NCI-H1694 treated with DMSO at 0.1 percent for 48 hours (cell line): ENCODE measurements around the gene CNTRL.
A peak's percentile ranks its signal among the peaks of the same experiment; 100 is the strongest.
"Not testable (repeated sequence)": the region's sequence is repeated elsewhere in the genome, so short reads cannot be mapped to it uniquely, and the experiment has no call there.

Experiments used
- DNase-seq: peaks from one replicate; lab custom pipeline; 2025; lab: John Stamatoyannopoulos, UW

CNTRL gene, protein sequence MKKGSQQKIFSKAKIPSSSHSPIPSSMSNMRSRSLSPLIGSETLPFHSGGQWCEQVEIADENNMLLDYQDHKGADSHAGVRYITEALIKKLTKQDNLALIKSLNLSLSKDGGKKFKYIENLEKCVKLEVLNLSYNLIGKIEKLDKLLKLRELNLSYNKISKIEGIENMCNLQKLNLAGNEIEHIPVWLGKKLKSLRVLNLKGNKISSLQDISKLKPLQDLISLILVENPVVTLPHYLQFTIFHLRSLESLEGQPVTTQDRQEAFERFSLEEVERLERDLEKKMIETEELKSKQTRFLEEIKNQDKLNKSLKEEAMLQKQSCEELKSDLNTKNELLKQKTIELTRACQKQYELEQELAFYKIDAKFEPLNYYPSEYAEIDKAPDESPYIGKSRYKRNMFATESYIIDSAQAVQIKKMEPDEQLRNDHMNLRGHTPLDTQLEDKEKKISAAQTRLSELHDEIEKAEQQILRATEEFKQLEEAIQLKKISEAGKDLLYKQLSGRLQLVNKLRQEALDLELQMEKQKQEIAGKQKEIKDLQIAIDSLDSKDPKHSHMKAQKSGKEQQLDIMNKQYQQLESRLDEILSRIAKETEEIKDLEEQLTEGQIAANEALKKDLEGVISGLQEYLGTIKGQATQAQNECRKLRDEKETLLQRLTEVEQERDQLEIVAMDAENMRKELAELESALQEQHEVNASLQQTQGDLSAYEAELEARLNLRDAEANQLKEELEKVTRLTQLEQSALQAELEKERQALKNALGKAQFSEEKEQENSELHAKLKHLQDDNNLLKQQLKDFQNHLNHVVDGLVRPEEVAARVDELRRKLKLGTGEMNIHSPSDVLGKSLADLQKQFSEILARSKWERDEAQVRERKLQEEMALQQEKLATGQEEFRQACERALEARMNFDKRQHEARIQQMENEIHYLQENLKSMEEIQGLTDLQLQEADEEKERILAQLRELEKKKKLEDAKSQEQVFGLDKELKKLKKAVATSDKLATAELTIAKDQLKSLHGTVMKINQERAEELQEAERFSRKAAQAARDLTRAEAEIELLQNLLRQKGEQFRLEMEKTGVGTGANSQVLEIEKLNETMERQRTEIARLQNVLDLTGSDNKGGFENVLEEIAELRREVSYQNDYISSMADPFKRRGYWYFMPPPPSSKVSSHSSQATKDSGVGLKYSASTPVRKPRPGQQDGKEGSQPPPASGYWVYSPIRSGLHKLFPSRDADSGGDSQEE (N-terminal part only)

DNA sequence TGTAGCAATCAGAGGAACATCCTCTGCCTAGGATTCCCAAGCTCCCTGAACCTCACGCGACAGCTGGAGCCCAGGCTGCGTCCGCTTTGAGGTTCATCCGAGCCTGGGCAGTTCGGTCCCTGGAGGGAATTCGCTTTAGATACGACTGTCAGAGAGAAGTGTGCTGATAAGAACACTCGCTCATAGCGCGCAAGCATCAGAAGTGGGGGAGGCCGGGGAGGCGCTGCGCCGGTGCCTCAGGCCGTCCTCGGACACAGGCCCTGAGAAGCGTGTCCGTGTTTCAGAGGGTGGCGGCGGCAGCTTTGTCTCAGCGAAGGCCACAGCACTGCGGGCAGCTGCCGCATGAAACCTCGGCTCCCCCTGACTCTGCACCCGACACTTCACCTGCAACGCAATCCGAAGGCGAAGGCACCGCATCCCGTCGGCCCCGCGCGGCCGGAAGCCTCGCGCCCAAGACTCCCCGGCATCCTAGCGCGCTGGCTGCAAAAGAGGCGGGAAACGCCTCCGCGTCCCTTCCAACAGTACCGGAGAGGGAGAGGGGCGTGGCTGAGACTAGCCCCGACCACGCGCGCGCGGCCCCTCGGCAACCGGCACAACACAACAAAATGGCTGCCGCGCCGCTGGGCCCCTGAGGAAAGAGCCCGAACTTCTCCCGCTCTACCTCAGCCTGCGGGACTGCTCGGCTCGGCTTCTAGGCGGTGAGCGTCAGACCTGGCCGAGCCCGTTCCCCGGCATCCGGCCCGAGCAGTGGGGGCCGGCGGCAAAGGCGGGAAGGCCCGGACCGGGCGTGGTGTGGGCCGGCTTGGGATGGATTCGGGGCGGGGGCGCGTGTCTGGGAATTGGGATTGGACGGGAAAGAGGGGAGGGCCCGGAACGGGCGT, at the start of gene CNTRL:
TSS of gene CNTRL (plus strand) at position 586 of the 881 bp plus-strand sequence. CDS start 13,372 bp downstream, outside the sequence.
- DNase-seq, result peak; percentile 71

DNA sequence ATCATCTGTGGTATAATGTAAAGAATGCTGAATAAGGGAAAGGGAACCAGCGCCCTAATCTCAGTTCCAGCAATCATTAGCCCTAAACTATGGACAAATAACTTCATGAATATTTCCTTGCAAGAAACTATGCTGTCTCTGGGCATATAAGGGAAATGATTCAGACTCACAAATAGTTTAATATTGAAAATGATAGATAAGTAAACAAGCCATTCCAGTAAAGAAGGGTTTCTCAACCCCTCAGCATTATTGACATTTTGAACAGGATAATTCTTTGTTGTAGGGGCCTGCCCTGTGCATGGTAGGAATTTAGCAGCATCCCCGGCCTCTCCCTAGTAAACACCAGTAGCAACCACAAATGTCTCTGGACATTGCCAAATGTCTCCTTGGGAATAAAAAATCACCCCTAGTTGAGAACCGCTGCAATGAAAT, 48.5 kb upstream of the CNTRL start:
- no peak for DNase-seq

DNA sequence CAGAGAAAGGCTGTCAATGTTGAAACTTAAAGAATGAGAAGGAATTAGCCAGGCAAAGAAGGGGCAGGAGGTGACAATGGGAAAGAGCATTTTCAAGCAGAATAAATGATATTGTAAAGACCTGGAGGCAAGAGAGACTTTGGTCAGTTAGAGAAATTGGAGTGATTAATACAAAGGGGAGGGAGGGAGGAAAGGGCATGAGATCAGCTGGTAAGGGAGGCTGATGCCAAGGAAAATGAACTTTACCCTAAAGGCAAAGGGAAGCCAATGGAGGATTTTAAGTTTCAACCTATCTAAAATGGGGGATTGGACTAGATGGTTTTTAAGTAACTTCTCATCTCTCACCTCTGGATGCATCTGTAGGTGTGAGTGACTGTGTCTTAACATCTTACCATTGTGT, 48.0 kb upstream of the CNTRL start:
- DNase-seq, result no peak

DNA sequence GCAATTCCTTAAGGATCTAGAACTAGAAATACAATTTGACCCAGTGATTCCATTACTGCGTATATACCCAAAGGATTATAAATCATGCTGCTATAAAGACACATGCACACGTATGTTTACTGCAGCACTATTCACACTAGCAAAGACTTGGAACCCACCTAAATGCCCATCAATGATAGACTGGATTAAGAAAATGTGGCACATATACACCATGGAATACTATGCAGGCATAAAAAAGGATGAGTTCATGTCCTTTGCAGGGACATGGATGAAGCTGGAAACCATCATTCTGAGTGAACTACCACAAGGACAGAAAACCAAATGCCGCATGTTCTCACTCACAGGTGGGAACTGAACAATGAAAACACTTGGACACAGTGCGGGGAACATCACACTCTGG, 46.5 kb upstream of the CNTRL start:
- DNase-seq, result not testable (repeated sequence)

DNA sequence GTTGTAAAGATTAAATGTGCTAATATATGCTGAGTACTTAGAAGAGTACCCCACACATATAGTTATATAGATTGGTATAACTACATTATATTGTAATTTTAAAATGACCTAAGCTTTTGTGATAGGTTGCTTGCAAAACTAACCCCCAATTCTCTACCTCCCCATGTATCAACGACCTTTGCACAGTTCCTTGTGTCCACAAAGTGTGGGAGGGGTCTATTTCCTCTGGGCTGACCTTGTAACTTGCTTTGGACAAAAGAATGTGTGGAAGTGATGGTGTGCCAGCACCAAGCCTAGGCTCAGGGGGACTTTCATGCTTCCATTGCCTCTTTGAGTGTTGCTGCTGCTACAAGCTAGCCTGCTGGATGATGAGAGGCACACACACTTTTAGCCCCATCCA, 45.3 kb upstream of the CNTRL start:
- no peak for DNase-seq

DNA sequence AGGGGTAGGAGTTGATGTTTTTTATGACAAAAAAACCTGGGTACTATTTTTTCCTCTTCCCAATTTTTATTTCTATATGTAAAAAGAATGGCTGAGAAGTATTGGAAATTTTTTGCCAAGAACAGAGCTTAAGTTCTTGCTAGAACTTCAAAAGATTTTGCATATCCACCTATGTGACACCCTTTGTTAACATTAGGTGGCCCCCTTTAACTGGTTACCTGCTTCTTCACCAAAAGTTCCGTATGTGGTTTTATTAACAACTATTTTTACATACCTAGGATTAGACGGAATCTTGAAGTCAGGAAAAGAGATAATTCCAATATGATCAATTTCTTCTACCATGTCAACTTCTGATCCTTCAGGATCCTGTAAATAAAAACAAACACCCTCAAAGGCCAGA, 40.2 kb upstream of the CNTRL start:
- no peak for DNase-seq

DNA sequence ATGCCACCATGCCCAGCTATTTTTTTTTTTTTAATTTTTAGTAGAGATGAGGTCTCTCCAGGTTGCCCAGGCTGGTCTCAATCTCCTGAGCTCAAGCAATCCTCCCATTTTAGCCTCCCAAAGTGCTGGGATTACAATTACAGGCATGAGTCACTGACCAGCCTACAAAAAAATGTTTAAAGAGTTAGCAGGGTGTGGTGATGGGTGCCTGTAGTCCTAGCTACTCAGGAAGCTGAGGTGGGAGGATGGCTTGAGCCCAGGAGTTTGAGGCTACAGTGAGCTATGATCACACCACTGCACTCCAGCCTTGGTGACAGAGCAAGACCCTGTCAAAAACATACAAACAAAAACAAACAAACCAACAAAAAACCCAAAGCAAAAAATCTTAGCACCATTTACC, 39.0 kb upstream of the CNTRL start:
- not testable (repeated sequence) for DNase-seq

DNA sequence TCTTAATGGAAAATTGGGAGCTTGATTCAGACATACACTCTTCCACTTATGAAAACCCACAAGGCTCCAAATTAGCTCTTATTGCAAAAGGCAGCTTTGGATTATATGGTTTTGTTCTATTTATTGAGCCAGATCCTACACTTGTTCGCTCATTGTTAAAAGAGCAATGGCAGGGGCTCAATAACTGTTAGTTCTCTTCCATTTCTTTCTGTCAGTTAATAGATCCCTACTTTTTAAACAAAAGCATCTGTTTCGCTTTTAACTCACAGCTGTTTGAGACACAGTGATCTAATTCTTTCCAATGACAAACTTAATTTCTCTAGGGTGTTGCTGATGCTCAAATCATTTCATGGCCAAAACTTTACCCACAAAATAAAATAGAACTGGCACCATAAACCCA, 36.4 kb upstream of the CNTRL start:
- no peak for DNase-seq

DNA sequence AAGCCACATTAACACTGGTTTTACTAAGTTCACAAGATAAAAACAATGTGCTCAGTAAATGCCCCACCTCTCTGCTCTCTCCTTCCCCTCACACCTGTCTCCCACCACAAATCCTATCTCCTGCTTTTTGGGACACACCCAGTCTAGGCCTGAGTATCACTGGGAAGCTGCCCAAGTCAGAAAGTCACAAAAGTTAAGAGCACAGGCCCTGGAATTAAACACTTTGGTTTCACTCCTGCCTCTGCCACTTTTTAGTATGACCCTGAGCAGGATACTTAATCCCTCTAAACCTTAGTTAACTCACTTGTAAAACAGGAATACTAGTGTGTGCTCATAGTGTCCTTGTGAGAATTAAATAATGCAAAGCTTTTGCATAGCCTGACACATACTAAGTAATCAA, 36.0 kb upstream of the CNTRL start:
- no peak for DNase-seq

DNA sequence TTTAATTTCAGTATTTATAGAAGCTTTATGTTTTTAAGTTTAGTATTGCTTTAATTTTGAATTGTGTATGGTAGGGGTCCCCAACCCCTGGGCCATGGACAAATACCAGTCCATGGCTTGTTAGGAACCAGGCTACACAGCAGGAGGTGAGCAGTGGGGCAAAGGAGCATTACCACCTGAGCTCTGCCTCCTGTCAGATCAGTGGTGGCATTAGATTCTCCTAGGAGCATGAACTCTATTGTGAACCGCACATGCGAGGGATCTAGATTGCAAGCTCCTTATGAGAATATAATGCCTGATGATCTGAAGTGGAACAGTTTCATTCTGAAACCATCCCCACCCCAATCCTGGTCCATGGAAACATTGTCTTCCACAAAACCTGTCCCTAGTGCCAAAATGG, 26.6 kb upstream of the CNTRL start:
- DNase-seq, result no peak

DNA sequence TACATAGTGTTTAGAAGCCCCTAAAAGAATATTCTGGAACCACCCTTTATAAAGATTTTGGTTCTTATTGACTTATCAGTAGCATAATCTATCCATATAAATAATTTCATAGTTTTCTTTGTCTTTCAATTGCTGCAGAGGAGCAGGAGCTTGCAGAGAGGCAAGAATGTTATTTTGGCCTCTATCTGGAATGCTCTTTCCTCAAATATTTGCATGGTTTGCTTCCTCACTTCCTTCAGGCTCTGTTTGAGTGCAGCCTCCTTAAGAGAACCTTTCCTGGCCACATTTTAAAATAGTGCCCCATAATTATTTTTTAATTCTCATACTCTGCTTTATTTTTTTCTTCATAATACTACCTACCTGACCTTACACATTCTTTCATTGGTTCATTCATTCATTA, 26.1 kb upstream of the CNTRL start:
- no peak for DNase-seq

DNA sequence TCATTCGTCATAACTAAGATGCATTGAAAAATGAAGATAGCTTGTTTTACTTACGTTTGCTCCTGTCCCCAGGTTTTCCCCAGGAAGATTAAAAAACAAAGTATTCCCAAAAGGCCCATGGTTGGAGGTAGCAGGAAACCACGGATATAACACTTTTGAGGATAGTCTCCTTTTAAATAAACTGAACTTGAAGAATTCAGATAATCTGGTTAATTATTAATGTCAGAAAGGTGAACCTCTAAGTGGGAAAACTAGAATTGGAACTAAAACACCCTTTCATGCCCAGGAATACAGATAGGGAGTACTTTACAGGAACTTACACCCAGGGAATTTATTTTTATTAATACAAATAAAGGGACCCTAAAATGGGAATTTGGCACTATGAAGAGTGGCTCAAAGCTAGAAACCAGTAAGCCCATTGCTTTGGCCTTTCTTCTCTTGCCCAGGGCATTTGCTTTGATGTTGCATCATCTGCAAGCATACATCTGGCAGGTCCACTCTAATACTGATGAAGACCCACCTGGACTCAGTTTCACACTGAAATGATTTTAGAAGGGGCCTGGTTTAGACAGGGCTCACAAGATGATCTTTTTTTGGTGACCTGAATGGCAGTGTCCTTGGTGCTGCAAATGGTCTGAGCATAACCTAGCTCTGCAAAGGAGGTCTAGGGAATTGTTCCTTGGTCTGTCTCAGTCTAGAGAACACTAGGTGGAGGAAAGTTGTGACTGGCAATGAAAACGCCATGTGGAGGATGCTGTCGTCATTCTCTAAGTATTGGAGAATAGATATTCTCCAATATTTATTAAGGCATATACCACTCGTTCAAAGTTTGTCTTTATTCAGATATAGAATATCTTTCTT, 24.4 kb upstream of the CNTRL start, which contains the start of gene C5:
TSS of gene C5 (minus strand) at position 148 of the 861 bp plus-strand sequence. CDS start at position 119, 29 bp downstream.
- no peak for DNase-seq

DNA sequence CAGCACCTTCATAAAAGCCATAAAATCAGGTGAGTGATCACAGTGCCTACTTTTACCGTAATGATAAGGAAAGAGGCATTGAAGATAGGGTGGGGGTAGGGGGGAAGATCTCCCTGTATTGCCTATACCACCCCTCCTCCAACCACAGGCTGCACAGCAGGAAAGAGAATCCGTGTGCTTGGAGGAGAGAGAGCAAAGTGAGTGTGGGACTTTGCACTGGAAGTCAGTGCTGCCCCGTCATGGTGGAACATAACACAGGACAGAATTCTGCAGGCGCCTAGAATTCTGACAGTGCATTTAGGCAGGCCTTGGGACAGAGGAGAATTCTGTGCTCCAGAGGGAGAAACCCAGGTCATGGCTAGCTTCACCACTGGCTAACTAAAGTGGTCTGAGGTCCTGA, 21.2 kb upstream of the CNTRL start:
- DNase-seq, result no peak

DNA sequence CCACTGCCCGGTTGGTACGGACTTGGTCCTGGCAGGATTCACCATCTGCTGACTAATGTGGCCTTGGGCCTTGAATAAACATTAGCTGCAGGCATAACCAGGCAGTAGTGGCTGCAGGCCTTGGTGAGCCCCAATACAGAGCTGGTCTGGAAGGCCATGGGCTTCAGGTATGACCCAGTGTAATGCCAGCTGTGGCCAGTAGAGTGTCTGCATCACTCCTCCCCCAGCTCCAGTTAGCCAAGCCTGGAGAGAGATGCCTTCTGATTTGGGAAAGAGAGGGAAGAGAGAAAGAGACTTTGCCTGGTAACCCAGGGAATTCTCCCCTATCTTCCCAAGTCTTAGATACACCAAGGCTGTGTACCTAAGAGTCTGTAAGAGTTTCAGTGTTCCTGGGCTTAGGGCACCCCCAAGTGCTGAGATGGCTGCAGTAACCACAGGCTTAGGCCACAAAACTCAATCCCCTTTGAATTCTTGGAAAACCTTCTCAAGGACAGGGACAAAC, 19.1 kb upstream of the CNTRL start:
- DNase-seq, result no peak

DNA sequence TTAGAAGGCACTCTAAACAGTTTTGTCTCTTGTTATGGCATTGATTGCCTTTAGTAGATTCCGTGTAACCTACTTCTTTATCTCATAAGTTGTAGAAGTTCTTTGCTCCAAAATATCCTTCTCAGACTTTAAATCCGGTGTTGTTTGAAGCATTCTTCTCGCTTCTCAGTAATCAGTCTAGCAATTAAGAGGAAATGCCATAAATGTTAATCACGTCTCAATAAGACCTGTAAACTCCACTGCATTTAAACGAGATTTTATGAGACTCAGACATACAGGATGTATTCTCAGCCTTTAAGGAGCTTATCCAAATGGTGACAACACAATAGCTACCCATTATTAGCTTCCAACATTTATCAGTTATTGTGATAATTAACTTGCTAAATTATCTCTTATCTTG, 16.9 kb upstream of the CNTRL start:
- no peak for DNase-seq

DNA sequence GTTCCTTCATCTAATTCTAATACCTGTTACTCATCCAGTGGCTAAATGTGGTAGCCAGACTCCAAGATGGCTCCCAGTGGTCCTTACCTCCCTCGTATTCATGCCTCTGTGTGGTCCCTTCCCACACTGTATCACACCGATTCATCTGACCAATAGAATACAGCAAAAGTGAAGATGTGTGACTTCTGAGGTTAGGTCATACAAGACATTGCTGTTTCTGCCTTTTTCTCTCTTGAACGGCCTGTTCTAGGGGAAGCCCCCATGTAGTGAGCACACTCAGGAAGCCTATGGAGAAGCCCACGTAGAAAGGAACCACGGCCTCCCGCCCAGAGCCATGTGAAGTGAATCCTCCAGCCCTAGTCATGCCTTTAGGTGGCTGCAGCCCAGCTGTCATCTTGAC, 15.2 kb upstream of the CNTRL start:
- DNase-seq, result no peak

DNA sequence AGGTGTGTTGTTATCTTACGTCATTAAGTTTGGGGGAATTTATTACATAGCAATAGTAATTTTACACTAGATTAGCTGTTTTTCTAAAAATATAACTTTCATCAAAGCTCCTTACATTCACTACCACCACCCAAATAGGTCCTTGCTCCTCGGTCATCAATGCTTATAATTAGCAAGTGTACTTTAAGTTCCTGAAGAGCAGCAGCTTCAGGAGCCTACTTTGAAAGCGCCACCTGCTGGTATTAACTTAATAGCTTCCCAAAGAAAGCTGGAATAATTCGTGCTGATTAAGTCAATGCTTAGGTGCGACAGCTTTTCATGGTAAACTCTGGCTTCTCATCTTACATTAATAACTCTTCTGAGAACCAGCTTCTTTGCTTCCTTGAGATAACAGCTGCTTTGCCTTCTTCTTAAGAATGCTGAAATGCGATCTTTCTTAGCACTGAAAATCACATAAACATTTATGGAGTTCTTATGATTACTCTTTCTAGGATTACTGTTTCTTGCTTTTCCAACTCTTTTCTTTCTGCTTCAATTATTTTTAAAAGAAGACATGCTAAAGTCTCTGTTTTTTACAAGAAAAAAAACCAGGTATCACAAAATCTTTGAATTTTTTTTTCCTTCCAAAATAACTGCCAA, 14.6 kb upstream of the CNTRL start:
- DNase-seq, result peak; percentile 51

DNA sequence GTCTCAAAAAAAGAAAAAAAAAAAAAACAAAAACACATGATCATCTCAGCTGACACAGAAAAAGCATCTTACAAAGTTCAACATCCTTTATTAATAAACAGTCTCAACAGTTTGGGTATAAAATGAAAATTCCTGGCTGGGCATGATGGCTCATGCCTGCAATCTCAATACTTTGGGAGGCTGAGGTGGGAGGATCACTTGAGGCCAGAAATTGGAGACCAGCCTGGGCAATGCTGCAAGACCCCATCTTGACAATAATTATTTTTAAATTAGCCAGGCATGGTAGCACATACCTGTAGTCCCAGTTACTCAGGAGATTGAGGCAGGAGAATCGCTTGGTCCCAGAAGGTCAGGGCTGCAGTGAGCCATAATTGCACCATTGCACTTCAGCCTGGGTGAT, 7.9 kb upstream of the CNTRL start:
- no peak for DNase-seq

DNA sequence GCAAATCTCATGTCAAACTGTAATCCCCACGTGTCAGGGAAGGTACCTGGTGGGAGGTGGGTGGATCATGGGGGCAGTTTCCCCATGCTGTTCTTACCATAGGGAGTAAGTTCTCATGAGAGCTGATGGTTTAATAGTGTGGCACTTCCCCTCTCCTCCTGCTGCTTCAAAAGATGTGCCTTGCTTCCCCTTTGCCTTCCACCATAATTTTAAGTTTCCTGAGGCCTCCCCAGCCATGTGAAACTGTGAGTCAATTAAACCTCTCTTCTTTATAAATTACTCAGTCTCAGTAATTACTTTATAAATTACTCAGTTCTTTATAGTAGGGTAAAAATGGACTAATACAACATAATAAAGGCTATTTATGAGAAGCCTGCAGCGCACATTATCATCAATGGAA, 7.1 kb upstream of the CNTRL start:
- no peak for DNase-seq

DNA sequence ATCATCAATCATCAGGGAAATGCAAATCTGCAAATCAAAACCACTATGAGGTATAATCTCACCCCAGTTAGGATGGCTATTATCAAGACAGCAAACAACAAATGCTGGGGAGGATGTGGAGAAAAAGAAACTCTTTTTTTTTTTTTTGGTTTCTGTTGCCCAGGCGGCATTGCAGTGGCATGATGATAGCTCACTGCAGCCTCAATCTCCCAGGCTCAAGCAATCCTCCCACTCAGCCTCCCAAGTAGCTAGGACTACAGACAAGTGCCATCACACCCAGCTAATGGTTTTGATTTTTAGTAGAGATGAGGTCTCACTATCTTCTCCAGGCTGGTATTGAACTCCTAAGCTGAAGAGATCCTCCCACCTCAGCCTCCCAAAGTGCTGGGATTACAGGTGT, 5.4 kb upstream of the CNTRL start:
- DNase-seq, result no peak
